Measurements from ENCODE around the gene MEIS1.

The MEIS1 gene

GRCh38 chr2:66583881-66584280 lies 149.0 kb downstream of the MEIS1 start (continued):
- TF ChIP-seq INSM2 (tag by site-specific recombination; IDR thresholded peaks at IDR 0.05), result no peak
- no peak for TF ChIP-seq ZSCAN16 (tag by site-specific recombination; IDR thresholded peaks at IDR 0.05)
- TF ChIP-seq SP2 (tag by site-specific recombination; IDR thresholded peaks at IDR 0.05), result no peak
- TF ChIP-seq KLF17 (tag by site-specific recombination; IDR thresholded peaks at IDR 0.05), result no peak
- TF ChIP-seq ZNF26 (tag by site-specific recombination; IDR thresholded peaks at IDR 0.05), result no peak
- no peak for TF ChIP-seq ZNF202 (tag by site-specific recombination; IDR thresholded peaks at IDR 0.05; ENCODE audit: borderline replicate concordance)
- TF ChIP-seq ZNF623 (tag by site-specific recombination; IDR thresholded peaks at IDR 0.05), result no peak
- TF ChIP-seq ZNF266 (tag by site-specific recombination; IDR thresholded peaks at IDR 0.05; ENCODE audit: low read depth), result no peak

GRCh38 chr2:66585587-66585986 lies 150.7 kb downstream of the MEIS1 start:
- Histone ChIP-seq H3K9me3 (ENCODE audit: control insufficient read depth, insufficient read depth, low read depth, low read length) (no peaks in the 10 kb centered on the region), H3K4me3 (ENCODE audit: low read depth, low read length) (no peak overlapping the region), H3K27ac (ENCODE audit: extremely low read depth, low read depth, low read length) (no peak overlapping the region), H3K36me3 (ENCODE audit: control insufficient read depth in 2 of 2, insufficient read depth in 1 of 2, low read length in 2 of 2) (no peaks in the 10 kb centered on the region), H3K4me1 (ENCODE audit: control insufficient read depth, insufficient read depth, low read length) (no peaks in the 10 kb centered on the region)
- POLR2A ChIA-PET, result no interaction called here
- no peak for TF ChIP-seq ZNF785 (tag by site-specific recombination; IDR thresholded peaks at IDR 0.05)
- no peak for TF ChIP-seq ZNF202 (tag by site-specific recombination; IDR thresholded peaks at IDR 0.05; ENCODE audit: borderline replicate concordance)
- TF ChIP-seq ZNF677 (tag by site-specific recombination; IDR thresholded peaks at IDR 0.05), result no peak
- TF ChIP-seq ZBTB11 (tag by site-specific recombination; conservative IDR thresholded peaks at IDR 0.05; ENCODE audit: low read depth), result no peak
- CTCF ChIA-PET, result no interaction called here

GRCh38 chr2:66587216-66587615 lies 152.3 kb downstream of the MEIS1 start:
- Histone ChIP-seq H3K4me3 (ENCODE audit: low read depth, low read length) (no peak overlapping the region), H3K36me3 (ENCODE audit: control insufficient read depth in 2 of 2, insufficient read depth in 1 of 2, low read length in 2 of 2) (no peaks in the 10 kb centered on the region), H3K9me3 (ENCODE audit: control insufficient read depth, insufficient read depth, low read depth, low read length) (no peaks in the 10 kb centered on the region), H3K27ac (ENCODE audit: extremely low read depth, low read depth, low read length) (no peak overlapping the region), H3K4me1 (ENCODE audit: control insufficient read depth, insufficient read depth, low read length) (no peaks in the 10 kb centered on the region)
- CTCF ChIA-PET, result interaction anchor here (0.6 to 1.4 kb wide), 7 partner anchors 12 to 647 kb away, joined by 3 to 5 read pairs (median 3); no protein-coding TSS in a partner anchor
- POLR2A ChIA-PET, result no interaction called here
- TF ChIP-seq RBAK (tag by site-specific recombination; IDR thresholded peaks at IDR 0.05) (no peak), CTCF (tag by site-specific recombination; IDR thresholded peaks at IDR 0.05) (peak; percentile 45; the same call in 1 of the 2 replicates), KLF9 (tag by site-specific recombination; IDR thresholded peaks at IDR 0.05; ENCODE audit: low read depth) (no peak), ZNF654 (tag by site-specific recombination; IDR thresholded peaks at IDR 0.05; ENCODE audit: low read depth) (peak; percentile 10), ZEB2 (tag by site-specific recombination; IDR thresholded peaks at IDR 0.05) (no peak), ZNF416 (tag by site-specific recombination; IDR thresholded peaks at IDR 0.05) (no peak), AEBP2 (tag by site-specific recombination; IDR thresholded peaks at IDR 0.05; ENCODE audit: borderline replicate concordance) (no peak), ZNF449 (tag by site-specific recombination; IDR thresholded peaks at IDR 0.05) (no peak)

All from HEK293 (cell line).